Hematopoietic multipotent progenitor cell treated with erythropoietin and hydrocortisone succinate and interleukin-3 and kit ligand, for 4 days (in vitro differentiated cells): ENCODE results near the gene TSR2.
"Not testable (repeated sequence)": the region's sequence is repeated elsewhere in the genome, so short reads cannot be mapped to it uniquely, and the experiment has no call there.

Experiments used
- DNase-seq: peaks from one replicate; pipeline ENCODE4 v3.0.0-alpha.2; 2015

The TSR2 gene

DNA sequence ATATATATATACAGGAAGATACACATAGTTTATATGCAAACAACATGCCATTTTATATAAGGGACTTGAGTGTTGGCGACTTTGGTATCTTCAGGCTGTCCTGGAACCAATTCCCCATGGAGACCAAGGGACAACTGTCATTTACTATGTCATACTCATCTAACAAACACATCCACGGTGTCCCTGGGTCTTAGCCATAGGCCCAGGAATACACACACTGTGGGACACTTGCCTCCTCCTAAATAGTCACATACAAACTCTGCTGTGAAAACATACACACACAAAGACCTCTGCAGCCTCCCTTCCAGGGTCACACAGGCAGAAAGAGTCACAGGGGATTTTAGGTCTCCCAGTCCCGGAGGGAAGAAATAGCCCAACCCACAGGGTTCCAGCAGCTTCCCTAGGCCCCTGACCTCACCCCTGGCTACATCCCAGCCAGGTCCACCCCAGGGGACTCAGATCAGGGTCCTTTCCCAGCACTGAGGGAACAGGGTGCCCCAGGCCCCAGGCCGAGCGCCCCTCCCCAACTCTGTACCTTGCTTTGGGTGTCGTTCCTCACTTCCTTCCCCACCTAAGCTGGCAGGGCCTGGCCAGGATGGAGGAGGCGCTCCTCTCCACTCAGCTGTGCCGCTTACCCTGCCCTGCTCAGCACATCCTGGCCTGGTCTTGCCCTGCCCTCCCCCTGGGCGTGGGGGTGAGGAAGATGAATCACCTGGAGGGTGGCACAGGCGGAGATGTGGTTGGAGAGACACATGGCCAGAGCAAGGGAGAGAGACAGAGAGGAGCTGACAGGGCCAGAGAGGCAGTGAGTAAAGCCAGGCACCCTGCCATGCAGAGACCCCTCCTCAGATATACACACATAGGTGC lies 34.0 kb downstream of the TSR2 start:
- no peak for DNase-seq

DNA sequence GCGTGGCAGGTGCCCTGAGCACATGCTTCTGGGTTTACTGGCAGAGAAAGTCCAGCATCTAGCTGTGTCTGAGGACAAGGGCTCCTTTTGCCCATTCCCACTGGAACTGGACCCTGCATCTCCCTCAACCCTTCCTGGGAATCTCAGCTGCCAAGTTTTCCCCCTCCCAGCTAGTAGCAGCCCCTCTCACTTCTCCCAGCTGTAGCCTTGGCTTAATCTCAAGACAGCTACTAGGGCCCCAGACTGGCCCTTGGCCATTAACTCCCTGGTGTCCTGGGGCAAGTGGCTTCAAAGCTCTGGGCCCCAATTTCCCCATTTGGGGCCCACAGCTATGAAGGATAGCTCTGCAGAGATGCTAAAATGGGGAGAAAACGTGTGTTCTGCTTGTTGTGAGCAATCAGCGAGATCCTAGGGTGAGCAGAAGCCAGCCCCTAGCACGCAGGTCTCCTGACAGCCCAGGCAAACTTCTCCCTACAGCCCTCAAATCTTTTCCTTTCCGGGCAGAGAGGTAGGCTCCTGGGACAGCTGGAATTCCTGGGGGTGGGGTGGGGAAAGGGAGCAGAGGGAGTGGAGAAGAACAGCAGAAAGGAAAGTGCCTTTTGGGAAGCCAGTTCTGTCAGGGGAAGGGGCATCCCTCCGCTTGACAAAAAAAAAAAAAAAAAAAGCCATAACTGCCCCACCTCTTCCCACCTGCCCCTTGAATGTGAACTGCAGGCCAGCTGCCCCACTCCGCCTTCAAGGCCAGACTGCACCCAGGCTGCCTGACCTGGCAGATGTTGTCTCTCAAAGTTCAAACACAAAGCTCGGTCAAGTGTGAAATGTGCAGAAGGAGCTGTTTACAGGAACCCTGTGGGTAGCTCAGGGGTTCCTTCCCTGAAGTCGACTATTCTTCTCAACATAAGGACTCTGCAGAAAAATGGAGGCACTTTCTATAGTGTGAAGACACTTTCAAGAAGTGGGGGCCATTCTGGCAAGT lies 39.2 kb downstream of the TSR2 start:
- no peak for DNase-seq

GRCh38 chrX:54482839-54483593 lies 42.8 kb downstream of the TSR2 start:
- no peak for DNase-seq

- DNase-seq, result no peak
Observed at GRCh38 chrX:54483946-54484345, 43.7 kb downstream of the TSR2 start.

GRCh38 chrX:54484666-54485065 lies 44.5 kb downstream of the TSR2 start:
- DNase-seq, result no peak

DNA sequence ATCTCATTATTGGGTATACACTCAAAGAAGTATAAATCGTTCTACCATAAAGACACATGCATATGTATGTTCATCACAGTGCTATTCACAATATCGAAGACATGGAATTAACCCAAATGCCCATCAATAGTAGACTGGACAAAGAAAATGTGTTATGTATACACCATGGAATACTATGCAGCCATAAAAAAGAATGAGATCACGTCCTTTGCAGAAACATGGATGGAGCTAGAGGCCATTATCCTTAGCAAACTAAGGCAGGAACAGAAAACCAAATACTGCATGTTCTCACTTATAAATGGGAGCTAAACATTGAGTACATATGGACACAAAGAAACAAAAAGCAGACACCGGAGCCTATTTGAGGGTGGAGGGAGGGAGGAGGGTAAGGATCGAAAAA lies 49.6 kb downstream of the TSR2 start:
- DNase-seq, result not testable (repeated sequence)

- no peak for DNase-seq
Observed at GRCh38 chrX:54492340-54492739, 52.1 kb downstream of the TSR2 start.

- DNase-seq, result no peak
Observed at GRCh38 chrX:54494166-54494988, 54.2 kb downstream of the TSR2 start.
